ENCODE data around the gene CD7.

- TF ChIP-seq EZH2 (IDR thresholded peaks at IDR 0.05; ENCODE audit: borderline replicate concordance, insufficient read depth, low read length, poor library complexity, severe bottlenecking) (no peak), MXI1 (conservative IDR thresholded peaks at IDR 0.05; ENCODE audit: poor library complexity, severe bottlenecking) (no peak), CTCF (IDR thresholded peaks at IDR 0.05; ENCODE audit: poor library complexity, severe bottlenecking) (peak; percentile 27), EP300 (conservative IDR thresholded peaks at IDR 0.05; ENCODE audit: poor library complexity, severe bottlenecking) (no peak), RAD21 (conservative IDR thresholded peaks at IDR 0.05) (no peak)
These were observed 3.8 kb upstream of the CD7 start for GRCh38 chr17:82320956-82321927.
